Measurements from ENCODE around the gene MAT2B. TPM values are rescaled to one million over a fixed set of nuclear protein-coding genes. Genes with fewer than 3 reads are reported as not detected.
A peak's percentile ranks its signal among the peaks of the same experiment; 100 is the strongest.

MAT2B gene
- total and polyA plus RNA-seq, 2 of the 8 experiments (the other 6 are each of a cell fraction or from before 2014, with no cell fraction given), result 33.9 to 65.2 TPM

DNA sequence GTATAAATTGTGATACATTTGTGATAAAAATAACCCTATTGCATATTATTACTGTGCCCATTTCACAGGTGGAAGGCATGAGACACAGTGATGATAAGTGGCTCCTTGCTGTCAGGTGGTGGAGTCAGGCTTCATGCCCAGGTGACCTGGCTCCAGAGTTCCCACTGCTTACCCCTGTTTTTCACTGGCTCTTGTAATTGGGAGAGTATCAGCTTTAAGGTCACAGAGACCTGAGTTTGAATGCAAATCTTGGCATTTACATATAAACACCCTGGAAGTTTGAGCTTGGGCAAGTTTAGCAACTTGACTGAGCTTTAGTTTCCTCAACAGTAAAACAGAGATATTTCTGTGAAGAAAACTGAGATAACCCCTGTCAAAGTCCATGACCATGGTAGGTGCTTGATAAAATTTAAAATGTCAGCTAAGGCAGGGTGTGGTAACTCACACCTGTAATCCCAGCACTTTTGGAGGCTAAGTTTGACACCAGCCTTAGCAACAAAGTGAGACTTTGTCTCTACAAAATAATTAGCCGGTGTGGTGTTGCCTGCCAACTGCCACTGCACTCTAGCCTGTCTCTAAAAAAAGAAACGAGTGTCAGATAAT is 29.2 kb downstream of the MAT2B start:
- Histone ChIP-seq H3K4me2 (ENCODE audit: insufficient read depth in 1 of 2, low read depth in 2 of 2, low read length in 2 of 2) (peak overlapping the region; percentile 46 to 77), H3K4ac (replicated peaks; ENCODE audit: insufficient read length, low read depth, low read length) (no peak overlapping the region), H3K23me2 (ENCODE audit: low read depth, low read length) (no peaks in the 10 kb centered on the region), H3K36me3 (ENCODE audit: control insufficient read depth in 2 of 4, insufficient read depth in 4 of 4, low read length in 3 of 4) (no peaks in the 10 kb centered on the region), H4K5ac (ENCODE audit: insufficient read length, low read depth, low read length) (peak overlapping the region; percentile 77), H2BK15ac (ENCODE audit: low read length) (no peak overlapping the region), H2BK5ac (ENCODE audit: low read depth, low read length) (peak overlapping the region; percentile 55; the same call in 1 of the 2 replicates), H2AFZ (ENCODE audit: low read length) (no peak overlapping the region), H4K91ac (replicated peaks; ENCODE audit: insufficient read length, low read length) (no peak overlapping the region), H2AK5ac (ENCODE audit: low read depth, low read length) (no peak overlapping the region), H2BK12ac (ENCODE audit: low read depth, low read length) (no peak overlapping the region), H3K79me2 (ENCODE audit: control insufficient read depth in 1 of 2, insufficient read depth in 2 of 2, low read length in 2 of 2) (no peaks in the 10 kb centered on the region), H3K9ac (replicated peaks in 1 of 4; ENCODE audit: extremely low read depth in 1 of 4, low read depth in 3 of 4, low read length in 3 of 4) (no peak overlapping the region), H3K18ac (ENCODE audit: extremely low read depth, low read length) (no peak overlapping the region; the same call in 1 of the 2 replicates), H3K4me3 (ENCODE audit: extremely low read depth in 1 of 4, insufficient read depth in 2 of 4, low read depth in 3 of 4, low read length in 4 of 4) (peak overlapping the region in 1 of 4 experiments; percentile 20; a peak in 1 of 8 replicates), H3K4me1 (replicated peaks in 1 of 4; ENCODE audit: control insufficient read depth in 3 of 4, insufficient read depth in 4 of 4, low read length in 3 of 4) (peaks cover 2 to 27% (median 13%) of the 10 kb centered on the region in 4 experiments; a peak in 6 of 7 replicates), H3K9me3 (ENCODE audit: insufficient read depth in 2 of 2, low read depth in 1 of 2, low read length in 1 of 2) (no peaks in the 10 kb centered on the region), H3K23ac (ENCODE audit: insufficient read length) (no peak overlapping the region), H4K8ac (ENCODE audit: extremely low read depth, insufficient read depth, low read length) (no peak overlapping the region), H3K14ac (ENCODE audit: insufficient read length) (no peak overlapping the region), H3K27ac (ENCODE audit: low read depth, low read length) (peak overlapping the region; percentile 20; the same call in 1 of the 2 replicates), H3K27me3 (replicated peaks in 1 of 4; ENCODE audit: control insufficient read depth in 3 of 4, extremely low read depth in 1 of 4, insufficient read depth in 3 of 4, low read length in 3 of 4) (no peaks in the 10 kb centered on the region), H4K20me1 (replicated peaks in 1 of 2; ENCODE audit: control insufficient read depth in 1 of 2, insufficient read depth in 2 of 2, low read length in 2 of 2) (no peaks in the 10 kb centered on the region), H3K79me1 (ENCODE audit: low read depth, low read length) (no peaks in the 10 kb centered on the region), H3K56ac (replicated peaks; ENCODE audit: insufficient read length, low read depth, low read length) (no peak overlapping the region), H2BK120ac (replicated peaks; ENCODE audit: low read depth, low read length) (no peak overlapping the region), H2BK20ac (ENCODE audit: low read length) (no peak overlapping the region; the same call in 1 of the 2 replicates)
- POLR2A ChIA-PET (ENCODE audit: partially characterized antibody), result interaction anchor here (1.1 to 3.6 kb wide), 4 partner anchors 27 to 96 kb away, joined by 3 to 22 read pairs (median 9); partner anchors contain the start of genes HMMR, MAT2B and NUDCD2
- DNase-seq (ENCODE audit: low read depth in 1 of 2, low spot score in 2 of 2) (peak in 1 of 2 experiments; percentile 44), FAIRE-seq (peak; percentile 97)
- 64% methylated on average over 2 of the region's 2 CpGs; no CpG with 5 or more reads in 1 of the 2 experiments for WGBS, 2 experiments (ENCODE audit: extremely low coverage in 1 of 2, insufficient coverage in 1 of 2, insufficient read length in 1 of 2, insufficient replicate concordance in 2 of 2, low coverage in 1 of 2, low lambda C conversion rate in 2 of 2, missing lambda C conversion rate in 1 of 2)
- CTCF ChIA-PET (ENCODE audit: partially characterized antibody), result interaction anchor here (1.2 to 1.8 kb wide), 4 partner anchors 29 to 74 kb away, joined by 3 to 5 read pairs (median 3); partner anchors contain the start of genes HMMR and MAT2B
- TF ChIP-seq SAP30 (IDR thresholded peaks at IDR 0.05; ENCODE audit: insufficient read depth, insufficient replicate concordance, low read length) (no peak), KDM1A (IDR thresholded peaks at IDR 0.05; ENCODE audit: borderline replicate concordance, low read length) (peak; percentile 99)
